Stimulated activated CD8-positive, alpha-beta memory T cell treated with anti-CD3 and anti-CD28 coated beads, Interleukin-12 subunit alpha, Interleukin-12 subunit beta, amount 100 ng/mL, for 24 hours (primary cell): ENCODE measurements around the gene RFX3.
"Not testable (repeated sequence)": the region's sequence is repeated elsewhere in the genome, so short reads cannot be mapped to it uniquely, and the experiment has no call there.

Source experiments
- DNase-seq: peaks from one replicate; pipeline ENCODE4 v3.0.0-alpha.2; 2020; ENCODE audit errors: extremely low read depth

RFX3 gene

GRCh38 chr9:3346549-3346948 is 179.3 kb downstream of the RFX3 start:
- DNase-seq = no peak

- DNase-seq = no peak
Observed at GRCh38 chr9:3343671-3344070, 182.1 kb downstream of the RFX3 start.

- no peak for DNase-seq
Observed at GRCh38 chr9:3342159-3342777, 183.5 kb downstream of the RFX3 start.

GRCh38 chr9:3337515-3338225 is 188.1 kb downstream of the RFX3 start:
- DNase-seq = no peak

- DNase-seq = no peak
Observed at GRCh38 chr9:3336951-3337350, 188.8 kb downstream of the RFX3 start.

- no peak for DNase-seq
Observed at GRCh38 chr9:3332802-3333201, 193.0 kb downstream of the RFX3 start.

- DNase-seq = no peak
Observed at GRCh38 chr9:3331801-3332200, 194.0 kb downstream of the RFX3 start.

- no peak for DNase-seq
Observed at GRCh38 chr9:3330792-3331420, 194.9 kb downstream of the RFX3 start.

GRCh38 chr9:3329361-3329760 is 196.4 kb downstream of the RFX3 start:
- no peak for DNase-seq

GRCh38 chr9:3323714-3324113 is 202.1 kb downstream of the RFX3 start:
- no peak for DNase-seq

GRCh38 chr9:3321186-3321585 is 204.6 kb downstream of the RFX3 start:
- no peak for DNase-seq

GRCh38 chr9:3312595-3312994 is 213.2 kb downstream of the RFX3 start:
- not testable (repeated sequence) for DNase-seq

- DNase-seq = no peak
Observed at GRCh38 chr9:3308609-3309008, 217.2 kb downstream of the RFX3 start.

GRCh38 chr9:3304388-3304787 is 221.4 kb downstream of the RFX3 start:
- DNase-seq = not testable (repeated sequence)

GRCh38 chr9:3299872-3300271 is 225.9 kb downstream of the RFX3 start:
- no peak for DNase-seq

GRCh38 chr9:3296536-3296935 is 229.3 kb downstream of the RFX3 start:
- DNase-seq = no peak

- DNase-seq = no peak
Observed at GRCh38 chr9:3292311-3292710, 233.5 kb downstream of the RFX3 start.

- DNase-seq = no peak
Observed at GRCh38 chr9:3290231-3290840, 235.5 kb downstream of the RFX3 start.

GRCh38 chr9:3288686-3289085 is 237.1 kb downstream of the RFX3 start:
- no peak for DNase-seq

- DNase-seq = no peak
Observed at GRCh38 chr9:3285365-3286161, 240.2 kb downstream of the RFX3 start.

GRCh38 chr9:3282365-3282764 is 243.4 kb downstream of the RFX3 start:
- no peak for DNase-seq

GRCh38 chr9:3281399-3281798 is 244.4 kb downstream of the RFX3 start:
- DNase-seq = no peak
